Liver (tissue), 3 donors: ENCODE measurements around the gene EXTL1.

Experiments used
- ATF3 ChIP-seq: IDR thresholded peaks from 2 replicates; pipeline ENCODE4 v1.6.1; 2016; ENCODE audit warnings: antibody characterized with exemption
- CTCF ChIP-seq: fragments of 150-350 bp; IDR thresholded peaks from 2 replicates; pipeline ENCODE4 v1.5.1; 2017; ENCODE audit warnings: improper control_type of control experiment, low read depth, low read length; ENCODE audit not compliant: missing input control
- EGR1 ChIP-seq, 2 donors: IDR thresholded peaks; 2 replicates each; pipeline ENCODE4 v1.6.1; 2016 to 2018; ENCODE audit warnings: antibody characterized with exemption in 2 of 2, low read depth in 2 of 2
- GABPA ChIP-seq, 2 donors: IDR thresholded peaks in 1 of 2; conservative IDR thresholded peaks in 1 of 2; 2 replicates each; pipeline ENCODE4 v1.6.1; 2016; ENCODE audit warnings: antibody characterized with exemption in 2 of 2, mild to moderate bottlenecking in 1 of 2, moderate library complexity in 1 of 2
- HNF4A ChIP-seq, 2 donors: conservative IDR thresholded peaks; 2 replicates each; pipeline ENCODE4 v1.6.1; 2016; ENCODE audit warnings: antibody characterized with exemption in 2 of 2, mild to moderate bottlenecking in 2 of 2
- MAX ChIP-seq: IDR thresholded peaks from 2 replicates; pipeline ENCODE4 v1.6.1; 2016; ENCODE audit warnings: antibody characterized with exemption
- RAD21 ChIP-seq, 2 donors: IDR thresholded peaks; 2 replicates each; pipeline ENCODE4 v1.6.1; 2016; ENCODE audit warnings: antibody characterized with exemption in 2 of 2, mild to moderate bottlenecking in 2 of 2
- REST ChIP-seq: IDR thresholded peaks from 2 replicates; pipeline ENCODE4 v1.6.1; 2016; ENCODE audit warnings: antibody characterized with exemption, mild to moderate bottlenecking
- SP1 ChIP-seq: IDR thresholded peaks from 2 replicates; pipeline ENCODE4 v1.6.1; 2018; ENCODE audit warnings: antibody characterized with exemption, mild to moderate bottlenecking
- TAF1 ChIP-seq: conservative IDR thresholded peaks from 2 replicates; pipeline ENCODE4 v1.6.1; 2016; ENCODE audit warnings: antibody characterized with exemption, mild to moderate bottlenecking
- donor health status: healthy.
- donor health status: healthy.

GRCh38 chr1:26045722-26046245, 24.2 kb downstream of the EXTL1 start, which contains the start of gene SLC30A2:
- TF ChIP-seq CTCF (no peak), GABPA (IDR thresholded peaks at IDR 0.05 in 1 of 2, conservative IDR thresholded peaks at IDR 0.05 in 1 of 2) (no peak), SP1 (no peak), TAF1 (no peak), MAX (no peak), EGR1 (IDR thresholded peaks at IDR 0.05; ENCODE audit: low read depth in 2 of 2) (no peak), ATF3 (no peak), HNF4A (conservative IDR thresholded peaks at IDR 0.05) (no peak), RAD21 (IDR thresholded peaks at IDR 0.05) (no peak), REST (no peak)
